RCC 7860 (cell line): ENCODE data around the gene XPO5.
A peak's percentile ranks its signal among the peaks of the same experiment; 100 is the strongest.

Experiments
- DNase-seq: peaks from one replicate; pipeline ENCODE4 v3.0.0-alpha.2; 2015; ENCODE audit warnings: low spot score
- FAIRE-seq: peaks from 2 replicates; lab custom pipeline; 2012; peaks lifted over from hg19 to GRCh38; lab: Jason Lieb, UNC

The XPO5 gene

DNA sequence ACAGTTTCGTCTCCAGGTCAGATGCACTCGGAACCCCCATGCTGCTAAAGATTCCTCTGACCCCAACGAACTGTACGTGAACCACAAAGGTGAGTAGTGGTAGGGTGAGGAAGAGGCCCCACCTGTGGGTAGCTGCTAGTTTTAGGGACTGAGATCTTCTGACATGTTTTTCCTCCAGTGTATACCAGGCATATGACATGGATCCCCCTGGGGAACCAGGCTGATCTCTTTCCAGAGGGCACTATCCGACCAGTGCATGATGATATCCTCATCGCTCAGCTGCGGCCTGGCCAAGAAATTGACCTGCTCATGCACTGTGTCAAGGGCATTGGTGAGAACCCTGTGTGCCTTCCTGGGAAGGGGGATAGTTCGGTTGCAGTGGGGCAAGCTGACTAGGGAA lies 55.7 kb downstream of the XPO5 start:
- FAIRE-seq, result no peak
- no peak for DNase-seq

GRCh38 chr6:43517505-43518357 lies 58.1 kb downstream of the XPO5 start:
- FAIRE-seq (no peak), DNase-seq (no peak)

GRCh38 chr6:43516697-43517504 lies 58.9 kb downstream of the XPO5 start, which contains the start of the genes POLR1C and YIPF3:
Gene POLR1C (plus strand): TSS chr6:43517089. CDS start chr6:43517110, 21 bp downstream.
Gene YIPF3 (minus strand): TSS chr6:43516926. CDS start chr6:43516807, 119 bp downstream.
- DNase-seq (peak; percentile 92), FAIRE-seq (peak; percentile 69)

DNA sequence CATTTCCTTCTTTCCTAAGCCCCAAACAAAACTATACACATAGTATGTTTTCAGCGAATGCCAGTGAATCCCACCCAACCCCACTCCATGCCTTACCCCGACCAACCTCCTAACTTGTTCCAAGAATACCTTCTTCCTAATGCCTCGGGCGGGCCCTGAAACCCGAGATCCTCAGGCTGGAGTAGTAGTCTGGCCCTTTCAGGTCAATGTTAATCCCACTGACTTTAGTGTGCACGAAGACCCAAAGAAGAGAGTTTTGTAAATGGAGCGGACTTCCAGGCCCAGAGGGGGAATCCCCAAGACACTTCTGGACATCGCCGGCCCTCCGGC lies 59.5 kb downstream of the XPO5 start:
- no peak for FAIRE-seq

DNA sequence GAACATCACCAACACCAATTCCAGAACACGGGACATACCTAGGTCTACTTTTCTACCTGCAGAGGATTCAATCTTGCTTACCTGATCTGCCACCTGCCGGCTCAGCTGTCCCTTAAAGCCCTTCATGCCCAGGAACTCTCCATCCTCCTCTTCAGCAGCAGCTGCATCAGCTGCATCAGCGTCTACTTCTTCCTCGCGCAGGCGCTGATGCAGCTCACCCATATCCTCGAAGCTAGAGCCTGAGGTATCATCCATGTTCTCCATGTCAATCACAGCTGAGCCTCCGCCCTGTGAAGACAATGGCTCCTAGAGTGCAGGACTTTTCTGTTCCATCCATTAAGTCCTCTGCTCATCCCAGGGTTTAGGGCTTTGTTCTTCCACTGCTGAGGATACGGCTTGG lies 60.0 kb downstream of the XPO5 start:
- no peak for FAIRE-seq
- no peak for DNase-seq

More for the DNA sequence above, 59.5 kb downstream of the XPO5 start:
- DNase-seq, result no peak

DNA sequence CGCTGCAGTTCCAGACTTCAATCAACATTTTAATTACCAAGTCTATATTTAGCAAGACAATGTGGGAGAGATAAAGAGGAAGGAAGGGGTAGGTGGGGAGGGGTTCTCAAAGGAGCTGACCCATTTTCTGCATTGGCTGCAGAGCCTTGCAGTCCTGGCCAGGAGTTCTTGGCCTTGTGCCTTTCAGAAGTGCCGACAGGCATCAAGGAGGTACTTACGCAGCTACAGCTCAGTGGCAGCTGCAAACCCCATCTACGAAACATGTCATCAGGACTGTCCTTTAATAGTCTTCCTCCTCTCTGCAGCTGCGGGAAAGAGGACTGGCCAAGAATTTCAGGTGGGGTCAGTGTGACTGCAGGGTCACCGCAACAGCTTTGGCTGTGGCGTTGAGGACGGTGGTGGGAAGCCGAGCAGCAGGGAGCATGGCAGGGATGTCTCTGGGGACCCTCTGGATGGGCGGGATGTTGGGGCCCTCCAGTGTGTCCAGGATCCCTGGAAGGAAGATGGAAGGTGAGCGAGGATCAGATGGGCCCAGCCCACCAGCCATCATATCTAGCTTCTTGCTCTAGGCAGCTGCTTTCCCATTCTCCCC lies 63.9 kb downstream of the XPO5 start:
- FAIRE-seq (no peak), DNase-seq (no peak)

DNA sequence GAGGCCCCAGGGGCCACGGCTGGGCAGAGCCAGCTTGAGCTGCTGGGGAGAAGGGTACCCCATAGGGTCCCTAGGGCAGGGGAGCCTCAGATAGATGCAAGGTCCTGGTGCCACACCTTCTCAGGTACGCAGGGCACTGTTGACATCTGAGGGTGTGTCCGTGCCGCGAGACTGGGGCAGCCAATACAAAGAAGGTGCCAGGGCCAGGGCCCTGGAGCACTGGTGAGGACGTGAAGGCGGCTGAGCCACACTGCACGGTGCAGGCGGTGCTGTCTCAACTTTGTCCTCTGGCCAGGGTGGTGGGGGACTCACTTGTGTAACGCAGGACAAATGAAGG lies 65.0 kb downstream of the XPO5 start:
- FAIRE-seq (no peak), DNase-seq (no peak)

DNA sequence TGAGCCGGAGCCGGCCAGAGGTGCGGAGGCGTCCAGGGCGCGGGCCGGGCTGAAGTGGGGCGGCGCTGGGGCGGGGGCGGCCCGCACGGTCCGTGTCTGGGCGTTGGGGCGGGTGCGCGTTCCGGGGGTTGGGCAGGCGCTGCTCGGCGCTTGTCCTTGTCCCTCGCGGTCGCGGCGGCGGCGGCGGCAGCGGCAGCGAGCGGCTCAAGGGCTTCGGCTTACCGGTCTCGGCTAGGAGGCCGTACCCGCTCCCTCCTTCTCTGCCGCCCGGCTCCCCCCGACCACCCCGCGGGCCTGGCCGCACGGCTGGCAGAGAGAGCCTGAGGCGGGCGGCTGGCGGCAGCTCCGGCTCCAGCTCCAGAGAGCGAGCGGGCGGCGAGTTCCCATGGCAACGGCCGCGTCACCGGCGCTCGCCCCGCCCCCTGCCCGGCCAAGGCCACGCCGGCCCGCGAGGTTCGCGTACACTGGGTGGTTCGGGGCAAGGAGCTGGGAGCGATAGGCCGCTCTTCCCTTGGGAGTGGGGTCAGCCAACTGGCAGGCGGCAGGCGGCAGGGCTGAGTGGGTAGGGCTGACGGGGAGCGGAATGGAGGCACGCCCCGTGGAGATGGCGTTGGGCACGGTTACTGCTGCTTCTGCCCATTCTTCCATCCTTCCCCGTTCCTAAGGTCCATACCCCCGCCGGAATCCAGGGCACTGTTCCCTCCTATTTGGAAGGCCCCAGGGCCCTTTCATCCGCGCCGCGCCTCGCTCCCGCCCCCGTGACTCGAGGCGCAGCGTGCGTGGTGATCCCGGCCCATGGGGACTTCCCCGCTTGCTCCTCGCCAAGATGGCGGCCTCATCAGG lies 65.6 kb downstream of the XPO5 start, which contains the start of gene LRRC73:
LRRC73 (minus strand) TSS at position 363 of the 843 bp plus-strand sequence. CDS start 561 bp downstream, outside the sequence.
- FAIRE-seq (no peak), DNase-seq (peak; percentile 43)

DNA sequence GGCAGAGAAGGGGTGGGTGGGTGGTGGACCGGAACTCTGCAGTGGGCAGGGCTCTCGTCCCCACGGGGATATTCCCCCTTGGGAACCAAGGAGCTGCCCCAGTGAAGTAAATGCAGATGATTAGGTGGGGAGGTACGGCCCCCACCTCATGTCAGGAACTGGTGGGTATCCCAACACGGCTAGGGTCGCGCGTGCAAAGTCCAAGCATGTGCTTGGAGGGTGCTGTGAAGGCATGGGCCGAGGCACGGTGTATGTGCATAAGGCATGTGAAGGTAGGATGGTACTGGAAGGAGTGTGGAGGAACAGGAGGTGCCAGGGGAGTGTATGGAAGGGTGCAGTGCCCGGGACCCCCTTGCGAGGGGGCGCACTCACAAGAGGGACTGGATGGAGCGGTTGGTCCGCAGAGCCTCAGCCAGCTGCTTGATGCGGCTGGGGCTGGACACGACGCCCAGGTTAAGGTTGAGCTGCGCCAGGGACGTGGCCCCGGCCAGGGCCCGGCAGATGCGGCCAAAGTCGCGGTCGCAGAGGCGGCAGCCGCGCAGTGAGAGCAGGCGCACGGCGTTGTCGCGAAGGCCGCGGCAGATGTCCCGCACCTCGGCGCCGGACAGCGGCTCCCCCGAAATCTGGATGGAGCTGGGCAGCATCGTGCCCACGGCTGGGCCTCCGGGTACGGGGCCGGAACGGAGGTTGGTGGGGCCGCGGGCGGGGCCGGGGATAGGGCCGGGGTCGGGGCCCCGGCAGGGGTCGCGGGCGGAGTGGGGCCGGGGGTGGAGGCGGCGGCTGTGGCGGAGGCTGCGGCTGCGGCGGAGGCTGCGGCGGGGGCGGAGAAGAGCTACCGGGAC lies 66.5 kb downstream of the XPO5 start:
- FAIRE-seq (no peak), DNase-seq (no peak)

DNA sequence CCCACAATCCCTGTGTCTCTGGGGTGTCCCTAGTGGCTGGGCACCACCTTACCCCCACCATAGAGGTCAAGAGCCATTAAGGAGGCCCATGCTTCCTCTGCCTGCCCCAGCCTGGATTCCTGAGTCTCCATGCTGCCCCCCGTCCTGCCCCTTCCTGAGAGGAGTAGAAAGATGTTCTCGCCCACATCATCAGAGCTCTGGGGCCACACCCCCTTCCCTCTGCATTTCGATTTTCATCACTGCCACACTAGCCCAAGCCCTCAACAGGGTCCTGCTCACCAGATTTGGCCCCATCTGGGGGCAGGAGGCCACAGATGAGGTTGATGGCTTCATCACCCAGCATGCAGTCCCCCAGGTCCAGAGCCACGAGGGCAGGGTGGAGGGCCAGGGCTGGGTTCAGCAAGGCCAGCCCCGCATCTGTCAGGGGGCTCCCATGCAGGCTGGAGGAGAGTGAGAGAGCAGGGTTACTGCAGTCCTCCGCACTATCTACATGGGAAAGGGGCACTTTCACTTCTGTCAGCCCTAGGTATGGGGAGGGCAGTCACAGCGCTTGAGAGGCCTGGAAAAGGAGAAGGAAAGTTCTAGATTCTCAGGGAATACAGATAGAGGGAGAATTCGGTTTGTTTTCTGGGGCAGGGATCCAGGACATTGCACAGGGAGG lies 67.2 kb downstream of the XPO5 start:
- FAIRE-seq, result no peak
- DNase-seq, result no peak

- peak; percentile 46 for DNase-seq
- no peak for FAIRE-seq
Observed at GRCh38 chr6:43506667-43507471, 69.0 kb downstream of the XPO5 start.

GRCh38 chr6:43506171-43506570 lies 69.7 kb downstream of the XPO5 start:
- FAIRE-seq, result no peak
- no peak for DNase-seq

DNA sequence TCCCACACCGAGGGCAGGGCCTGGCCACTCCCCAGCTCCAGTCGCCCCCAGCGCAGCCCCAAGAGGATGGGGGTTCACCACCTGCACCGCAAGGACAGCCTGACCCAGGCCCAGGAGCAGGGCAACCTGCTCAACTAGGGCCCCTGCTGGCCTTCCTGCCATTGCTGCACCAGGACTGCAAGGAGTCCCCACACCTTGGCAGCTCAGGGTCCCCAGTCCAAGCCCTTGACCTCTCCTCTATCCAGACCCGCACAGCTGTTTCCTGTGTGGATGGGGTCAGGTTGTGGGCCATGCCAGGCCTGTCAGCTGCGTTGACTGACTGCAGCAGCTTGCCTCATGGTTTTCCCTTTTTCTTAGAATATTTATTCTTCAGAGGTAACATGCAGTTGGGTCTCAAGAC lies 70.1 kb downstream of the XPO5 start:
- DNase-seq, result no peak
- no peak for FAIRE-seq

- FAIRE-seq (no peak), DNase-seq (no peak)
Observed at GRCh38 chr6:43504756-43505593, 70.9 kb downstream of the XPO5 start.

DNA sequence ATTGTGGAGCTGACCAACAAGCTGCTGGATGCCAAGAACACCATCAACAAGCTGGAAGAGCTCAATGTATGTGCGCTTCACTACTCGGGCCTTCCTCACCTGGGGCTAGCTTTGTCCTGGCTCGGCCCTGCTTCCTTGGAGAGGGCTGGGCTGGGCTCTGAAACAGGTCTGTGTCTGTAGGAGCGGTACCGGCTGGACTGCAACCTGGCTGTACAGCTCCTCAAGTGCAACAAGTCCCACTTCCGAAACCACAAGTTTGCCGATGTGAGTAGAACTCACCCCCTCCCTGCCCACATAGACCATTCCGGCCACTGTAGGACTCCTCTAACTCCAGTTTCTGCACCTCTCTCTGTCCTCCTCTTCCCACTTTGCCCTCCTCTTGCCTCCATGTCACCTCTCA lies 72.4 kb downstream of the XPO5 start:
- DNase-seq (no peak), FAIRE-seq (no peak)

DNA sequence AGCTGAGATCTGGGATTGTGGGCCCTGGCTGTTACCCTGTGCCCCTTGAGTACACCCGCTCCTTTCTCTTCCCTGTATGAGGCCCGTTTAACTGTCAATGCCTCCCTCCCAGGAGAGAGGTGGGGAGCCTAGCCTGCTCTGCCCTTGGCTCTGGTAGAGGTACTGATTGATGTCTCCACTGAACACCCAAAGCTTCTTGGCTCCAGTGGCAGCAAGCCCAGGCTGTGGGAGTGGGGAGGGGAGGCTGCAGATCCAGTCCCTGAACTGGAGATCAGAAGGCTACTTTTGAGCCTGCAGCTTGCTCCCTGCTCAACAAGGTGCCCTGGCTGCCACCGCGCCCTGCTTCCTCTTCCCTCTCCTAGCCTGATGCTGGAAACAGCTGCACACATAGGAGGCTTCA lies 73.2 kb downstream of the XPO5 start:
- no peak for FAIRE-seq
- DNase-seq, result no peak

DNA sequence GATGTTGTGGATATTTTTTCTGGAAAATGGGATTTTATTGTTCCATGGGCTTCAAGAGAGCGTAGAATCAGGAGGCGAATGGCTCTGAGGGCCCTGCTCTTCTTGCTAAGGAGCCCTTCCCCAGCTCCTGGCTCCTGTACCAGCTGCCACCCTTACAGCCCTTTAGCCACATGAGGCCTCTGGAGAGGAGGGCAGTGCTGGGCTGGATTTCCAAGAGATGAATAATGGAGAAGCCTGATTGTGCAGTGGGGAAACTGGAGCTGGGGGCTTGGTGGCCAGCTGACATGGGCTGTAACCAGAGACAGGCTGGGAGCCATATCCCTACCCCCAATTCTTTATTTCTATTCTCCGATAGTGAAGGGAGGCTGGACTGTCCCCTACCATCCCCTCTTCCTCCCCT lies 74.9 kb downstream of the XPO5 start:
- FAIRE-seq, result no peak

More for the DNA sequence above, 74.9 kb downstream of the XPO5 start:
- DNase-seq, result no peak
